ENCODE data around the gene APPBP2.

DNA sequence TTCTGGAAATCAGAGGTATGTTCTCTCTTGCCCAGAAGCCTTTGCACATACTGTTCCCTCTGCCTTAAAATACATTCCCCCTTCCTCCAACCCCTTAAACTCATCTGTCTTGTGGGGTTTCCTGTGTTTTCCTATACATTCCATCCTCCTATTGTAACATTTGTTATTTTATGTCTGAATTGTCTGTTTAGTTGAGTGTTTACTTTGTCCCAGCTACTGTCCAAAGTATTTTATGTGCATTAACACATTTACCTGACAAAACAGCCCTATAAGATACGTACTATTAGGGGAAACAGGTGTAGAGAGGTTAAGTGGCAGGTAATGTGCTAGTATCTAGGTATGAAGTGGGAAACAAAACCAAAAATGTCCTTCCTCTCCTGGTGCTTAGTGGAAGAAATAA lies 61.7 kb downstream of the APPBP2 start:
- TF ChIP-seq, protein P1, sequence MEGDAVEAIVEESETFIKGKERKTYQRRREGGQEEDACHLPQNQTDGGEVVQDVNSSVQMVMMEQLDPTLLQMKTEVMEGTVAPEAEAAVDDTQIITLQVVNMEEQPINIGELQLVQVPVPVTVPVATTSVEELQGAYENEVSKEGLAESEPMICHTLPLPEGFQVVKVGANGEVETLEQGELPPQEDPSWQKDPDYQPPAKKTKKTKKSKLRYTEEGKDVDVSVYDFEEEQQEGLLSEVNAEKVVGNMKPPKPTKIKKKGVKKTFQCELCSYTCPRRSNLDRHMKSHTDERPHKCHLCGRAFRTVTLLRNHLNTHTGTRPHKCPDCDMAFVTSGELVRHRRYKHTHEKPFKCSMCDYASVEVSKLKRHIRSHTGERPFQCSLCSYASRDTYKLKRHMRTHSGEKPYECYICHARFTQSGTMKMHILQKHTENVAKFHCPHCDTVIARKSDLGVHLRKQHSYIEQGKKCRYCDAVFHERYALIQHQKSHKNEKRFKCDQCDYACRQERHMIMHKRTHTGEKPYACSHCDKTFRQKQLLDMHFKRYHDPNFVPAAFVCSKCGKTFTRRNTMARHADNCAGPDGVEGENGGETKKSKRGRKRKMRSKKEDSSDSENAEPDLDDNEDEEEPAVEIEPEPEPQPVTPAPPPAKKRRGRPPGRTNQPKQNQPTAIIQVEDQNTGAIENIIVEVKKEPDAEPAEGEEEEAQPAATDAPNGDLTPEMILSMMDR (IDR thresholded peaks at IDR 0.05): no peak
- TF ChIP-seq EZH2 (IDR thresholded peaks at IDR 0.05): no peak

Measured in neural progenitor cell (in vitro differentiated cells).